ENCODE data around the gene S100A4. TPM values are rescaled to one million over a fixed set of nuclear protein-coding genes. Genes with fewer than 3 reads are reported as not detected.
A peak's percentile ranks its signal among the peaks of the same experiment; 100 is the strongest.

S100A4 gene
- total and polyA plus RNA-seq, 9 donors = 12.7 to 160 (median 45.3) TPM

- intact Hi-C loops (cut with DNase I) = no loop called here
- no peaks in the 10 kb centered on the region for H3K36me3 ChIP-seq
- DNase-seq = peak in 2 of 5 donors; percentile 17 to 23
- H3K4me1 ChIP-seq (ENCODE audit: insufficient read depth) = peaks cover 28% of the 10 kb centered on the region
- TF ChIP-seq CTCF (IDR thresholded peaks at IDR 0.05) (no peak), POLR2A (IDR thresholded peaks at IDR 0.05) (no peak), EP300 (IDR thresholded peaks at IDR 0.05) (no peak)
- WGBS, 3 donors = 84 to 88% (median 86%) methylated on average over 19 of the region's 19 CpGs
- H3K9me3 ChIP-seq = no peaks in the 10 kb centered on the region
- no peak overlapping the region for H3K4me3 ChIP-seq
- no peaks in the 10 kb centered on the region for H3K27me3 ChIP-seq
- no peak overlapping the region for H3K27ac ChIP-seq
These were observed 2.2 kb upstream of the S100A4 start for GRCh38 chr1:153547560-153548551.

GRCh38 chr1:153546796-153547559 lies 1.4 kb upstream of the S100A4 start:
- no peaks in the 10 kb centered on the region for H3K27me3 ChIP-seq
- peak in 2 of 5 donors; percentile 9 to 23 for DNase-seq
- no peaks in the 10 kb centered on the region for H3K9me3 ChIP-seq
- H3K4me3 ChIP-seq = no peak overlapping the region
- H3K27ac ChIP-seq = no peak overlapping the region
- TF ChIP-seq POLR2A (IDR thresholded peaks at IDR 0.05) (no peak), CTCF (IDR thresholded peaks at IDR 0.05) (no peak), EP300 (IDR thresholded peaks at IDR 0.05) (no peak)
- H3K4me1 ChIP-seq (ENCODE audit: insufficient read depth) = peaks cover 29% of the 10 kb centered on the region
- WGBS, 3 donors = 79 to 82% (median 80%) methylated on average over 14 of the region's 14 CpGs
- H3K36me3 ChIP-seq = no peaks in the 10 kb centered on the region
- intact Hi-C loops (cut with DNase I) = no loop called here

GRCh38 chr1:153546371-153546770 lies 765 bp upstream of the S100A4 start:
- no peaks in the 10 kb centered on the region for H3K27me3 ChIP-seq
- H3K9me3 ChIP-seq = no peaks in the 10 kb centered on the region
- TF ChIP-seq EP300 (IDR thresholded peaks at IDR 0.05) = no peak
- no peak for TF ChIP-seq POLR2A (IDR thresholded peaks at IDR 0.05)
- no peak for TF ChIP-seq CTCF (IDR thresholded peaks at IDR 0.05)
- intact Hi-C loops (cut with DNase I) = no loop called here
- peaks cover 29% of the 10 kb centered on the region for H3K4me1 ChIP-seq (ENCODE audit: insufficient read depth)
- DNase-seq = peak in 2 of 5 donors; percentile 13 to 15
- H3K36me3 ChIP-seq = no peaks in the 10 kb centered on the region
- no peak overlapping the region for H3K27ac ChIP-seq
- 91 to 93% (median 93%) methylated on average over 8 of the region's 8 CpGs for WGBS, 3 donors
- no peak overlapping the region for H3K4me3 ChIP-seq

- 55 to 68% (median 63%) methylated on average over 10 of the region's 10 CpGs for WGBS, 3 donors
- Histone ChIP-seq H3K27me3 (no peaks in the 10 kb centered on the region), H3K4me3 (peak overlapping the region; percentile 30), H3K27ac (peak overlapping the region in 1 of 2 donors; percentile 50), H3K4me1 (ENCODE audit: insufficient read depth) (peaks cover 29% of the 10 kb centered on the region), H3K9me3 (no peaks in the 10 kb centered on the region), H3K36me3 (no peaks in the 10 kb centered on the region)
- no peak for TF ChIP-seq CTCF (IDR thresholded peaks at IDR 0.05)
- TF ChIP-seq EP300 (IDR thresholded peaks at IDR 0.05) = no peak
- TF ChIP-seq POLR2A (IDR thresholded peaks at IDR 0.05) = no peak
- intact Hi-C loops (cut with DNase I) = no loop called here
- DNase-seq = no peak
These were observed 1.0 kb downstream of the S100A4 start for GRCh38 chr1:153544453-153545066.
